Epithelial cell of proximal tubule (primary cell): ENCODE results near the gene SCN7A. TPM values are rescaled to one million over a fixed set of nuclear protein-coding genes. Genes with fewer than 3 reads are reported as not detected.

Experiments used
- DNase-seq: peaks from one replicate; pipeline ENCODE4 v3.0.0-alpha.2; 2011; ENCODE audit warnings: low read depth
- H3K4me3 ChIP-seq: 2 replicates; pipeline ENCODE4 v1.5.1; 2011; ENCODE audit warnings: low read depth, mild to moderate bottlenecking, low read length
- CTCF ChIP-seq: conservative IDR thresholded peaks from 2 replicates; pipeline ENCODE4 v1.5.1; 2012; ENCODE audit warnings: low read depth, mild to moderate bottlenecking, low read length
- total RNA-seq: library from RNA; depleted of rRNA; stranded (reverse); fragments of >200 nt; gene quantifications from 2 replicates; pipeline ENCODE4 v1.2.3, GENCODE V29; 2015

The SCN7A gene
- total RNA-seq, 1 donor from 2014 or later: 1.3 TPM

DNA sequence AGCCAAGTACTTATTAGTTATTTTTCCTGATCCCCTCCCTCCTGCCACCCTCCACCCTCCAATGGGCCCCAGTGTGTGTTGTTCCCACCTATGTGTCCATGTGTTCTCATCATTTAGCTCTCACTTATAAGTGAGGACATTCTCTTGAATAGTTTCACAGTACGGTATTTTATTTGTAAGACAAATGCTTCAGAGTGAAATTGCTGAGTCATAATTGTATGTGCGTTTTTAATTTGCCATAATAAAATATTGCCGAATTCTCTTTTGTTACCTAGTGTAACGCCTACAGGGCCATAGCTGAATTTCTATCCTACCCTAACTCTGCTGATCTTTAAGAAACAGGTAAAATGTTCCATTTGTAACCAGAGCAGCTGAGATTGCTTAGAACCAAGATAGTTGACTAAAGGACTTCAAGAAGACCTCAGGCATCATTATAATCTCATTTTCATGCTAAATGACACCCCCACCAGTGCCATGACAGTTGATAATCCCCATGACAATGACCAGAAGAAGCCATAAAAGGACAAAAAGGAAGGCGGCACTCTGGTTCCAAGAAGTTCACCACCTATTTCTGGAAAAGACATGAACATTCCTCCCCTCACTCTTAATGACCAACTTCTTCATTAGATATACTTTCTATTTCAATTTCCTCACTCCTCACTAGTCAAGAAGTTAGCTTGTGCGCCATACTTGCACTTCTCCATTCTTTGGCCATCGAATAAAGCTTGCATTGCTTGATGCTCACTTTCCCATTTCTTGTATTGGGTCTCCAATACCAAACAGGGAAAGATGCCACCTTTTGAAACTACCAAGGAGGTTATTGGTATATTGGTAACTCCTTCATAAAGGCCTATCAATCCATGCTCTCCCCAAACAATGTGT is 136.7 kb downstream of the SCN7A start:
- TF ChIP-seq CTCF: no peak
- DNase-seq: no peak
- no peak overlapping the region for H3K4me3 ChIP-seq

Other genes with a start within 250 kb of the SCN7A start
- 0.87 and 2.1 TPM in 2 replicates for gene SCN9A, start 118.3 kb downstream of the SCN7A start, total RNA-seq